Activated CD8-positive, alpha-beta T cell treated with anti-CD3 and anti-CD28 coated beads for 36 hours (primary cell): ENCODE measurements around the gene LRP1B. TPM values are rescaled to one million over a fixed set of nuclear protein-coding genes. Genes with fewer than 3 reads are reported as not detected.

Experiments
- ATAC-seq: fragments of 200-7000 bp; cut with Tn5 transposase; one replicate; pipeline ENCODE4 v1.10.0; 2021; ENCODE audit warnings: mild to moderate bottlenecking, moderate library complexity
- CTCF ChIA-PET: fragments of 350-600 bp; sonication (Branson Sonifier 250); formaldehyde crosslinking; loops from one replicate; lab custom pipeline; 2021; ENCODE audit warnings: antibody characterized with exemption; lab: Charles Lee
- POLR2A ChIA-PET: fragments of 350-600 bp; sonication (Branson Sonifier 250); formaldehyde crosslinking; loops from one replicate; lab custom pipeline; 2021; ENCODE audit warnings: antibody characterized with exemption; lab: Charles Lee
- DNase-seq: peaks from one replicate; pipeline ENCODE4 v3.0.0-alpha.2; 2020
- H3K27ac Mint-ChIP-seq: one replicate; pipeline ENCODE4 v1.8.0; 2021; ENCODE audit warnings: mild to moderate bottlenecking, mixed read lengths
- H3K27me3 Mint-ChIP-seq: one replicate; pipeline ENCODE4 v1.8.0; 2021; ENCODE audit warnings: mixed read lengths
- H3K36me3 Mint-ChIP-seq: one replicate; pipeline ENCODE4 v1.8.0; 2021; ENCODE audit warnings: low read depth, mixed read lengths
- H3K4me1 Mint-ChIP-seq: one replicate; pipeline ENCODE4 v1.8.0; 2021; ENCODE audit warnings: low read depth, mixed read lengths
- H3K4me3 Mint-ChIP-seq: one replicate; pipeline ENCODE4 v1.8.0; 2021; ENCODE audit warnings: mild to moderate bottlenecking, moderate library complexity, mixed read lengths
- H3K9me3 Mint-ChIP-seq: one replicate; pipeline ENCODE4 v1.8.0; 2021; ENCODE audit warnings: mixed read lengths
- intact Hi-C: fragments of 100-400 bp; cut with micrococcal nuclease; formaldehyde crosslinking; loops from one replicate; pipeline ENCODE4 v1.10.0; 2022
- total RNA-seq, 2 experiments: library from RNA; stranded (reverse); gene quantifications; one replicate each; pipeline ENCODE4 v1.2.3, GENCODE V29; 2021
- TF ChIP-seq, protein P1 (sequence below): fragments of 200-600 bp; IDR thresholded peaks from one replicate; pipeline ENCODE4 v1.8.0; 2022; ENCODE audit warnings: antibody characterized with exemption, mild to moderate bottlenecking

LRP1B gene
- total RNA-seq, 2 experiments from 2014 or later: not detected

- Mint-ChIP-seq H3K4me3 (no peak overlapping the region), H3K36me3 (no peaks in the 10 kb centered on the region), H3K27me3 (no peaks in the 10 kb centered on the region), H3K27ac (no peak overlapping the region), H3K4me1 (no peaks in the 10 kb centered on the region), H3K9me3 (peaks cover 4% of the 10 kb centered on the region)
- no peak for DNase-seq
- TF ChIP-seq, protein P1, sequence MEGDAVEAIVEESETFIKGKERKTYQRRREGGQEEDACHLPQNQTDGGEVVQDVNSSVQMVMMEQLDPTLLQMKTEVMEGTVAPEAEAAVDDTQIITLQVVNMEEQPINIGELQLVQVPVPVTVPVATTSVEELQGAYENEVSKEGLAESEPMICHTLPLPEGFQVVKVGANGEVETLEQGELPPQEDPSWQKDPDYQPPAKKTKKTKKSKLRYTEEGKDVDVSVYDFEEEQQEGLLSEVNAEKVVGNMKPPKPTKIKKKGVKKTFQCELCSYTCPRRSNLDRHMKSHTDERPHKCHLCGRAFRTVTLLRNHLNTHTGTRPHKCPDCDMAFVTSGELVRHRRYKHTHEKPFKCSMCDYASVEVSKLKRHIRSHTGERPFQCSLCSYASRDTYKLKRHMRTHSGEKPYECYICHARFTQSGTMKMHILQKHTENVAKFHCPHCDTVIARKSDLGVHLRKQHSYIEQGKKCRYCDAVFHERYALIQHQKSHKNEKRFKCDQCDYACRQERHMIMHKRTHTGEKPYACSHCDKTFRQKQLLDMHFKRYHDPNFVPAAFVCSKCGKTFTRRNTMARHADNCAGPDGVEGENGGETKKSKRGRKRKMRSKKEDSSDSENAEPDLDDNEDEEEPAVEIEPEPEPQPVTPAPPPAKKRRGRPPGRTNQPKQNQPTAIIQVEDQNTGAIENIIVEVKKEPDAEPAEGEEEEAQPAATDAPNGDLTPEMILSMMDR: no peak
- ChIA-PET POLR2A (interaction anchor here (0.6 kb wide), 1 partner anchor 13 kb away, joined by 4 read pairs; no protein-coding TSS in a partner anchor), CTCF (no interaction called here)
- intact Hi-C loops: no loop called here
- ATAC-seq: no peak
Measured at GRCh38 chr2:142119347-142119746, 11.5 kb downstream of the LRP1B start.

DNA sequence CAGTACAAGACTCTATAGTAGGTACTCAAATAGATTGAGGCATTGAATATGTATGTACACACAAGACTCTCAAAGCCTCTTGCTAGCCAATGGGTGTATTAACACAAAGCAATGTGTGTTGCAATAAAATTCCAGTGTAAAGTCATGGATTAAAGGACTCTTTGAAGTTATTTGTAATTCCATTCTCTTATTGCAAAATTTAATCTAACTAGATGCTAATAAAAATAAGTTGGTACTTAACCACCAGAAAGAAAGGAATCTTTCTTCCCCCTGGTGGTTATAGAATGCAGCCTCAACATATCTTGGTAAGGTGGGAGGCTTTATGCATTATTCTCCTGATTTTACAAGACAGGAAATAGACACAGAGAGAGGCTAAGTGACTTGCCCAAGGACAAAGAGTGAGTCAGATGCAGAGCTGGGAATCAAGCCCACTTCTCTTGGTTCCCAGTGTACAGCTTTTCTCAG is 18.0 kb downstream of the LRP1B start:
- no peaks in the 10 kb centered on the region for H3K4me1 Mint-ChIP-seq
- no peak for DNase-seq
- no peak for ATAC-seq
- TF ChIP-seq, protein P1: no peak
- intact Hi-C loops: no loop called here
- no peak overlapping the region for H3K27ac Mint-ChIP-seq
- ChIA-PET CTCF (no interaction called here), POLR2A (no interaction called here)
- H3K9me3 Mint-ChIP-seq: peaks cover 5% of the 10 kb centered on the region
- H3K36me3 Mint-ChIP-seq: no peaks in the 10 kb centered on the region
- H3K27me3 Mint-ChIP-seq: no peaks in the 10 kb centered on the region
- no peak overlapping the region for H3K4me3 Mint-ChIP-seq

- Mint-ChIP-seq H3K9me3 (no peaks in the 10 kb centered on the region), H3K27me3 (no peaks in the 10 kb centered on the region), H3K4me3 (no peak overlapping the region), H3K27ac (no peak overlapping the region), H3K36me3 (no peaks in the 10 kb centered on the region), H3K4me1 (no peaks in the 10 kb centered on the region)
- ATAC-seq: no peak
- intact Hi-C loops: no loop called here
- TF ChIP-seq, protein P1: no peak
- ChIA-PET CTCF (no interaction called here), POLR2A (no interaction called here)
- no peak for DNase-seq
Measured at GRCh38 chr2:142104134-142104758, 26.6 kb downstream of the LRP1B start.

- ATAC-seq (no peak), DNase-seq (no peak)
- intact Hi-C loops: no loop called here
- H3K4me1 Mint-ChIP-seq: no peaks in the 10 kb centered on the region
- POLR2A ChIA-PET: no interaction called here
- no peak overlapping the region for H3K4me3 Mint-ChIP-seq
- H3K27me3 Mint-ChIP-seq: no peaks in the 10 kb centered on the region
- H3K36me3 Mint-ChIP-seq: no peaks in the 10 kb centered on the region
- no peak overlapping the region for H3K27ac Mint-ChIP-seq
- H3K9me3 Mint-ChIP-seq: peaks cover 2% of the 10 kb centered on the region
- TF ChIP-seq, protein P1: no peak
- CTCF ChIA-PET: no interaction called here
Measured at GRCh38 chr2:142100970-142101369, 29.8 kb downstream of the LRP1B start.

DNA sequence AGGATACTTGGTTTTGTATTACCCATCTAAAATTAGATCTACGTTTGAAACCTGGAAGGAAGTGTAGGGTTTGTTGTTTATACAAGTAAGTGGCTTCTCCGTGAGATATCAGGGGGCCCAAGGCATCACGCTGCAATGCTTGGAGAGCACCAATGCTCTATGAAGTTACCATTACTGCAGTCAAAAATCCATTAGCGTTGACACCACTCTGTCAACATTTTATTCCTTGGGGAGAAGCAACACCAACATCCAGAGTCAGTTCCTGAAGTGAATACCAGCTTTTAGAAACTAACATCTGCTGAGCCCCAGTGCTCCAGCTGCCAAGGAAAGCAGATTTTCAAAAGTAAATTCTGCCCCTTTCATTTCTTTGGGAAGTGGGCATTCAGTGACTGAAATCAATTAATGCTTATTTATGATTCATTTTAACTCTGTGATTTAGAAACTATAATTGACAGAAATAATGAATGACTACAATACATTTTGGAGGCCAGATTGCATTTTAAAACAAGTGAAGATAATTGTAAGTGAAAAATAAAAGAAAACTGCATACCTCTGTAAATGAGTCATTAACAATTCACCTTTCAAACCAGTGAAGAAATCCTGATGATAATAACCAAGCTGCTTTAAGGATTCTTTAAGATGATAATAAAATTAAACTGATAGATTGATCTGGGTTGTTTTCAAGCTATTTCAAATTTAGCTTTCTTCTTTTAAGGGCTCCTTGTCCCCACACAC is 30.5 kb downstream of the LRP1B start:
- Mint-ChIP-seq H3K4me3 (no peak overlapping the region), H3K27me3 (no peaks in the 10 kb centered on the region), H3K36me3 (no peaks in the 10 kb centered on the region), H3K4me1 (no peaks in the 10 kb centered on the region), H3K27ac (no peak overlapping the region), H3K9me3 (peaks cover 2% of the 10 kb centered on the region)
- intact Hi-C loops: no loop called here
- POLR2A ChIA-PET: no interaction called here
- CTCF ChIA-PET: no interaction called here
- TF ChIP-seq, protein P1: no peak
- ATAC-seq: no peak
- no peak for DNase-seq
